Anterior cingulate cortex (tissue), 58 donors: ENCODE results near the gene CHST9.
A peak's percentile ranks its signal among the peaks of the same experiment; 100 is the strongest.

ENCODE experiments used
- DNase-seq, 58 donors: peaks; one replicate each; lab custom pipeline; 2025; lab: John Stamatoyannopoulos, UW

Gene CHST9

DNA sequence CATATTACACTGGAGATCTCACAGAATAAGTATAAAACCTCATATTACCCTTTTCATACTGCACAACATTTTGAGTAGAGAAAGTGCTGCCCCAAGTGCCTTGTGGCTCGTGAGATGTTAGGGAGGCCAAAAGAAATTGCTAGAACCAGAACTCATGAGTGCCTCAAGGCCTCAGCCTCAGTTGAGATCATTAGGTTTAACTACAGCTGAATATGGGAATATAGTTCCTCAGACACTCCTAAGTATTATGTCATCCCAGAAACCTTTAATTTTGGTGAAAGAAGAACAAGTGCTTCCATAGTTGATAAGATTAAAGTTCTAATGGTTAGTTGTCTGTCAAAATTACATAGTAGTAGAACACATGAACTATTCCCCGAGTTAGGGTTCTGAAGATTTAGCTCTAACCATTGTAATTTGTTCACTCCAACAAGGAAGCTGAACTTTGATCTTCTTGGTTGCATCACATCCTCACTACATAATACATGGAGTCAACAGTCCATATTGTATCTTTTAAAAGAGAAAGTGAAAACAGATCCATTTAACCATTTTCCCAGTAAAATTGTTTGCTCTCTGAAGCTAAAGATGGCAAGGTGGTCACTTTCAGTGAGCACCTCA is 310.0 kb downstream of the CHST9 start:
- DNase-seq, result no peak

- DNase-seq, result no peak
Observed at GRCh38 chr18:26874283-26874682, 310.8 kb downstream of the CHST9 start.

DNA sequence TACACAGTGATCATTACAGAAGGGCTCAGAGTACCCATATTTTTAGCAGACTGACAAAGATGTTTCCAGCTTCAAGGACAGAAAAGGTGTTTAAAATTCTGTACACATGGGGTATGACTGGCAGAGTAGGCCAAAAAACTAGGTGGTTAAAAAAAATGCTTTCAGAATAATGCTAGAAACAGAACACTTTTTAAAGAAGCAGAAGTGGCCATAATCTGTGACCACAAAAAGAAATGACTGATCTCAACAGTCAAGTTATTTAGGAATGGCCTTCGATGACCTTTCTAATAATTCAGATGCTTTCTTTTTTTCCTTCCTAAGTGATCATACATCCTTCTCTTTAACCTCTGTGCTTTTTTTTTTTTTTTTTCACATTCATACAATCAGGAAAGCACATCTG is 315.5 kb downstream of the CHST9 start:
- peak in 1 of 58 donors; percentile 7 for DNase-seq

DNA sequence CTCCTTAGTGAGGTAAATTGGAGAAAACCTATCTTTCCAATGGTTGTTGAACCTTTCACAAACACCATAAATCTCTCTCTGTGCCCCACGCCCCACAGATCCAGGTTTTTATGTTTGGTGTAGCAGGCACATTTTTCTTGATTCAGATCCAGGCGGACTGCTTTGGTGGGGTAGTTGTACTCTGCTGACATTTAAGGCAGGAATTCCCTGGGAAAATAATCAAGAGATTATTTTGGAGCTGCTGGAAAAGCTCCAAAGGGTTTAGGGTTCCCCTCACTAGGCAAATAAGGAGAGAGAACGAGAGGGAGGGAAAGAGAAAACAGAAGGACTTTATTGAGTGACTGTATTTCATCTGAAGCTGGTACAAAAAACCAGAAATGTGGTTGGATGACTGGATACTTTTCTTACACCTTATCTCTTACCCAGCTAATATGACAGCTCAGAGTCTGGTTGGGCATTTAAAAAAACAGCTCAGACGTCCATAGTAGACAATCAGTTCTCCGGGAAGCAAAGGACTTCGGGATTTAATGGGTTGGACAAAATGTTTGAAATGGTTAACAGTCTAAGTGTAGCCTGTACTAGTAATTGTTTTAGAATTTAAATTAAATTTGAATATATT is 316.0 kb downstream of the CHST9 start:
- peak in 2 of 58 donors; percentile 1 for DNase-seq

DNA sequence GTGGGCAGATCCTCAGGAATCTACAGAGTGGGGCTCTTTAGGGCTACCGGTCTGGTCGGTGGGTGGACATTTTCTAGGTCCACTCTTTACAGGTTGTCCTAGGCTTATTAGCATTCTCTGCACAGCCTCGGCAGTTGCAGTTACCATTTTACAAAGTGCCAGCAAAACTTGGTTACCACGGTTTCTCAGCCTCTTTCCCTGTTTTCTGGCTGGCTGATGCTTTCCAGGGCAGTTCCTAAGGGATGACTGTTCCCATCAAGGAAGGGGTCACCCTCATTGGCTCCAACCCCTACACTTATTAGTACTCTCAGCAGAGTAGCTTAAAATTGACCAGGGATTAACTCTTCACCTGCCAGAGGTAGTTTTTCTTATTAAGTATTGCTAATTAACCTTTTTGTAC is 317.6 kb downstream of the CHST9 start:
- peak in 42 of 58 donors; percentile 4 to 84 (median 34) for DNase-seq

- DNase-seq, result peak in 33 of 58 donors; percentile 4 to 69 (median 19)
Observed at GRCh38 chr18:26865557-26865956, 319.6 kb downstream of the CHST9 start, which contains the start of gene AQP4. Gene AQP4, minus strand, starts transcription at chr18:26865707. Its CDS starts 18 bp downstream, at chr18:26865689.

DNA sequence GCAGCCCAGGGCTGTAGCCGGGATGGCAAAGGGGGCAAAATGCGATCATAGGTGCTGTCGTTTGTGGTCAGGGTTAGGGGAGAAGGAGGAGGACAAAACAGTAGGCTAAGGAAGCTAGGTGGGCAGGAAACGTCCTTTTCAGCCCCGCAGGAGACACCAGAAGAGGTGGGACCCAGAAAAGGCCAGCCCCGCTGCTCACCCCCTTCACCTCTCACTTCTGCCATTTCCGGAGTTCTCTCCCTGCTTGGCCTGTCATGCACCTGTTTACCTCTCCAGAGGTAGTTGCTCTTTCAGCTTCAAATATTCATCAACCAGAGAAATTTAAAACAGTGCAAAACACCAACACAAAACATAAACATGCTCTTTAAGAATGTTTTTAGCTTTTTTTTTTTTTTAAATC is 320.4 kb downstream of the CHST9 start:
- DNase-seq, result no peak

DNA sequence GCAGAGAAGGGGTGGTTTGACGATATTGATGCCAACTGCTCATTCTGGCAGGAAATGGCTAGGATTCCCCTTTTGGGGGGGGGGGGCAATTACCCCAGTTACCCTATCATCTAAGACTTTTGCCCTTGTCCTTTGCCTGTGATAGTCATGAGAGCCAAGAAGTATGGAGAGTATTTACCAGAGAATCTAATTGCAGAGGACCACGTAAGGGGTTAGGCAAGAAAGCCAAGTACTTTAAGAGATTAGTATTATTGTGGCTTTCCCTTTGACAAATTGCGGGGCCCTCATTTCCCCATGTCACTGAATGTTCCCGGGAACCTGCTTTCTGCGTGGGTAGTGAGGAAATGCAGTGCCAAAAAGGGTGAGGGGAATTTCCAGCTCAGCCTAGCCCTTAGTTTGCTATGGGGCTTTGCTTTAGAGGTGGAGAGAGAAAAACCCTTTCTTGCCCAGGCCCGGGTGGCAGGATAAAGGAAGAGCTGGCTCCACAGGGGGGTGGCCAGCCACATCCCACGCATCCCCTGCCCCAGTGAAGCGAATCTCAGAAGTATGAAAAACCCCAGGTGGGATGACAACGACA is 321.1 kb downstream of the CHST9 start:
- peak in 32 of 58 donors; percentile 4 to 66 (median 30) for DNase-seq

DNA sequence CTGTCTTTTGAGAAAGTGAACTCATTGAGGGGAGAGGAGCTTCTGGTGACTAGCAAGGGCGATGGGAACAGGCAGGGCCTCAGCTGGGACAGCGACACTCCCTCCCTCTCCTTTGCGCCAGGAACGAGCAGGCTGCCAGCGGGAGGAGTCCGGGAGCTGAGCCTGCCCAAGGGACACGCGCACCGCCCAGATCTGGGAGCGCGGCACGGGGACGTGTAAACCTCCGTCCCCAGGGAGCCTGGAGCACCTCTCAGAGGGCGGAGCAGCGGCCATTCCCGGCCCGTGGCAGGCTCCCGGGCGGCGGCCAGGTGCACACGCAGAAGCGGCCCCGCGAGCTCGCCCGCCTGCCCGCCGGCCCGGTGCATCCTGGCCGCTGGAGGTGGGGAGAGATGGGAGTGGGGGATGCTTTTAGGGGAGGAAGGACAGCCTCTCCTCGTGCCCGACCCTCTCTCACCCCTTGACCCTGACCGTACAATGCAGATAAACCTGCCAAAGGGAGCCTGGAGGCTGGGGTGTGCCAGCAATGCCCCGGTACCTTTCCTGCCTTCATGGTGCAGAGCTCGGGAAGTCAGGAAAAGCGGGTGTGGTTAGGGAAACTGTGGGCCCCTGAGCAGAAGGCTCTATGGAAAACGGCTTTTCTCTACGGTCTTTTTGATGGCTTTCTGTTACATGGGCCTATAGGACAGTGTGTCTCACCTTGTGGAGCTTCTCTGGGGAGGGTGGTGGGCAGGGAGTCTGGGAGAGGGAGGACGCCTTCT is 321.8 kb downstream of the CHST9 start:
- DNase-seq, result peak in 57 of 58 donors; percentile 19 to 93 (median 75)

DNA sequence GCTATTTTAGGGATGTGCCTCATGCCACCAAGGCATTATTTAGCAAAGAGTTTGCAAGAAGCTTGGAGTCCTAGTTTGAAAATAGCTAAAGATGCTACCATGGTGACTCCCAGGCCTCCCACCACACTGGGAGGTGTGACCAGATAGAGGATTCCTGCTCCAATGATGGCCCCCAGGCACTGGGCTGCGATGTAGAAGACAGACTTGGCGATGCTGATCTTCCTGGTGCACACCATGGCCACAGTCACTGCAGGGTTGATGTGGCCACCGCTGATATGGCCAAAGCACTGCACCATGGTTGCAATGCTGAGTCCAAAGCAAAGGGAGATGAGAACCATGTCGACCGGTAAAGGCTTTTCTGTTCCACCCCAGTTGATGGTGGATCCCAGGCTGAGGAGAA is 323.0 kb downstream of the CHST9 start:
- peak in 4 of 58 donors; percentile 4 to 27 (median 6) for DNase-seq
